GM19468 (cell line): ENCODE data around the gene CENPH.
A peak's percentile ranks its signal among the peaks of the same experiment; 100 is the strongest.
"Not testable (repeated sequence)": the region's sequence is repeated elsewhere in the genome, so short reads cannot be mapped to it uniquely, and the experiment has no call there.

Experiments
- ATAC-seq: cut with Tn5 transposase; IDR thresholded peaks from one replicate; pipeline ENCODE4 v1.9.1; 2021; ENCODE audit warnings: mild to moderate bottlenecking, moderate library complexity, moderate number of reproducible peaks; ENCODE audit not compliant: unreplicated experiment; ENCODE audit errors: extremely low read depth

Gene CENPH

GRCh38 chr5:69189162-69190086, at the start of gene CENPH:
Gene CENPH (plus strand): TSS chr5:69189583. CDS start chr5:69189635, 52 bp downstream.
- ATAC-seq = peak; percentile 69

DNA sequence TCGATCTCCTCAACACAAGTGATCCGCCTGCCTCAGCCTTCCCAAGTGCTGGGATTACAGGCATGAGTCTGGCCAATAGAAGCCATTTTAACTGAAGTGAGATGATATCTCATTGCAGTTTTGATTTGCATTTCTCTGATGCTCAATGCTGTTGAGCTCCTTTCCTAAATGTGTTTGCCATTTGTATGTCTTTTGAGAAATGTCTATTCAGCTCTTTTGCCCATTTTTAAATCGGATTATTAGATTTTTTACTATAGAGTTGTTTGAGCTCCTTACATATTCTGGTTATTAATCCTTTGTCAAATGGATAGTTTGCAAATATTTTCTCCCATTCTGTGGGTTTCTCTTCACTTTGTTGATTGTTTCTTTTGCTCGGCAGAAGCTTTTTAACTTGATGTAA, 49.1 kb upstream of the CENPH start:
- ATAC-seq = not testable (repeated sequence)

GRCh38 chr5:69140827-69141226, 48.6 kb upstream of the CENPH start:
- ATAC-seq = no peak

- ATAC-seq = not testable (repeated sequence)
Observed at GRCh38 chr5:69148576-69148975, 40.8 kb upstream of the CENPH start.

DNA sequence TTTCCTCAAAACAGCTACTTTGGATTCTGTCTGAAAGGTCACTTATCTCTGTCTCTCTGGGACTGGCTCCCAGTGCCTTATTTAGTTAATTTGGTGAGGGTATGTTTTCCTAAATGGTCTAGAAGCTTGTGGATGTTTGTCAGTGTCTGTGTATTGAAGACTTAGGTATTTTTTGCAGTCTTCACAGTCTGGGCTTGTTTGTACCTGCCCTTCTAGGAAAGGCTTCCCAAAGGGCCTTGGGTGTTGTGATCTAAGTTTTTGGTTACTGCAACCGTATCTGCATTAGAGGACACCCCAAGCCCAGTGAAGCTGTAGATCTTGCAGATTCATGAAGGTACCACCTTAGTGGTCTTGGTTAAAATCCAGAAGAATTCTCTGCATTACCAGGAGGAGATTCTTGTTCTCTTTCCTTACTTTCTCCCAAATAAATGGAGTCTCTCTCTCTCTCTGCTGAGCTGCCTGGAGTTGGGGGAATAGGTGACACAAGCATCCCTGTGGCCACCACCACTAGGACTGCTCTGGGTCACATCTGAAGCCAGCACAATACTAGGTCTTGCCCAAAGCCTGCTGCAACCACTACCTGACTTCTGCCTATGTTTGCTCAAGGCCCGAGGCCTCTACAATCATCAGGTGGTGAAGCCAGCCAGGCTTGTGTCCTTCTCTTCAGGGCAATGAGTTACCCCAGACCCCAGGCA, 40.3 kb upstream of the CENPH start:
- ATAC-seq = no peak

DNA sequence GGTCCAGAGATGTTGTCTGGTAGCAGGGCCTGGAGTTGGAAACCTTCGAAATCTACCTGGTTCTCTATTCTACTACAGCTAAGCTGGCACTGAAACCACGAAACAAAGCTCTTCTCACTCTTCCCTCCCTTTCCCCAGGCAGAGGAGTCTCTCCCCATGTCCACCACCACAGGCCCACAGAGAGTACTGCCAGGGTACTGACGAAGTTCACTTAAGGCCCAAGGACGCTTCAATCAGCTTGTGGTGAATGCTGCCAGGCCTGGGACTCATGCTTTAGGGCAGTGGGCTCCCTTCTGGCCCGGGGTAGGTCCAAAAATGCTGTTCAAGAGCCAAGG, 39.7 kb upstream of the CENPH start:
- ATAC-seq = no peak

- ATAC-seq = no peak
Observed at GRCh38 chr5:69152731-69153130, 36.7 kb upstream of the CENPH start.

GRCh38 chr5:69156456-69156855, 32.9 kb upstream of the CENPH start:
- ATAC-seq = no peak

DNA sequence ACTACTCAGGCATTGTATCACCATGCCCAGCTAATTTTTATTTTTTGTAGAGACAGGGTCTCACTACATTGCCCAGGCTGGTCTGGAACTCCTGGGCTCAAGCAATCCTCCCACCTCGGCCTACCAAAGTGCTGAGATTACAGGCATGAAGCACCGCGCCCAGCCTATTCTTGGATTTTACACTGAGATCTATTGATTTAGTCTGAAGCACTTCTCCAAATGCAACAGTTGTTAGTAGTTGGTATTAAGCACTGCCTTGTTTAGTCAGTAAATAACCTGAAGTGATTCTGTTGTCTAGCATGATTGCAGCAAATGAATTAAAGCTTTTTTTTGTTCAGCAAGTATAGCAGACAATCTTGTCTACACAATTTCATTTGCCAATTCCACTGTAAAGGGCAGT, 31.3 kb upstream of the CENPH start:
- ATAC-seq = no peak

DNA sequence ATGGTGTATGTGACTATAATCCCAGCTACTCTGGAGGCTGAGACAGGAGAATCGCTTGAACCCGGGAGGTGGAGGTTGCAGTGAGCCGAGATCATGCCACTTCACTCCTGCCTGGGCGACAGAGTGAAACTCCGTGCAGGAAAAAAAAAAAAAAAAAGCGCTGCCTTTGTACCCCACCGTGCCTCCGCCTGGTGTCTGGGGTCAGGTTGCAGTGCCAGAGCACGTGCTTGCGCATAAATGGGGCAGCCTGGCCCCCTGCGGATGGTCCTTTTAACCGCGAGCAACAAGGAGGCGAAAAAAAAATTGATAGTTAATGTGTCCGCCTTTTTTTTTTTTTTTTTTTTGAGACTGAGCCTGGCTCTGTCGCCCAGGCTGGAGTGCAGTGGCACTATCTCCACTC, 28.7 kb upstream of the CENPH start:
- no peak for ATAC-seq

DNA sequence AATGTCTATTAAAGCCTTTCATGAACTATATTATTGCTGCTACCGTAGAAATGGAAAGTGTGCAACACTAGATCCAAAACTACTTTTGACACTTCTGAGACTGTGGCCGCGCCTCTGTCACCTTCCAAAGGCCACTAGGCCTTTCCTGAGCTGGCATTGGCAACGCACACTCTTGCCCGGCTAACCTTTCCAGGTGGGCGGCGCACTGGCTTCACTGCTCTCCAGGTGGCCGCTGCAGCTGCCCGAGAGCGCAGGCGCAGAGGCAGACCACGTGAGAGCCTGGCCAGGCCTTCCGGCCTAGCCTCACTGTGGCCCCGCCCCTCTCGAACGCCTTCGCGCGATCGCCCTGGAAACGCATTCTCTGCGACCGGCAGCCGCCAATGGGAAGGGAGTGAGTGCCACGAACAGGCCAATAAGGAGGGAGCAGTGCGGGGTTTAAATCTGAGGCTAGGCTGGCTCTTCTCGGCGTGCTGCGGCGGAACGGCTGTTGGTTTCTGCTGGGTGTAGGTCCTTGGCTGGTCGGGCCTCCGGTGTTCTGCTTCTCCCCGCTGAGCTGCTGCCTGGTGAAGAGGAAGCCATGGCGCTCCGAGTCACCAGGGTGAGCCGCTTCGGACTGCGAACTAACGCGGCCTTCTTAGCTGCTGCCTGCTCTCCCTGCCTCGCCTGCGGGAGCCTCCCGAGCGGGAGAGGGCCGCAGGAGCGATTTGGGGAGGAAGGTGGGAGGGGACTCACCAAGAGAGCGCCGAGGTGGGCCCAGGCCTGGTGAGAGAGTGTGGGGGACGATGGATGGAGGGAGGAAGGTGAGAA, 22.5 kb upstream of the CENPH start, which contains the start of gene CCNB1:
CCNB1 (plus strand) TSS at position 465 of the 807 bp plus-strand sequence; CDS start at position 578, 113 bp downstream.
- ATAC-seq = peak; percentile 96

DNA sequence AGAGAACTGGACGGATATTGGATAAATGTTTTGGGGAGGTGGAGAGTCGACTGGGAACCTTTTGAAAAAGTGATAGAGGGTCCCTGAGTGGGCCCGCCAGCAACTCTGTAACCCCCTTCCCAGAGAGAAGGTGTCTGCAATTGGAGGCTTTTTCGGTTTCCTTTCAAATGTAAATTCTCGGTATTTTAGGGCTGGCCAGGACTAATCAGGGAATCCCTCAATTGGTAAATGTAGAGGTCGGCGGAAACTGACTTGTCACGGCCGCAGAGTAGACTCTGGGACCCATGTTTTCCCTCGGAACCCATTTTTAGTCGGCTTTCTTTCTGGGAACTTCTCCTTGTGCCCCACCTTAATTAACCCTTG, 21.9 kb upstream of the CENPH start:
- ATAC-seq = no peak

DNA sequence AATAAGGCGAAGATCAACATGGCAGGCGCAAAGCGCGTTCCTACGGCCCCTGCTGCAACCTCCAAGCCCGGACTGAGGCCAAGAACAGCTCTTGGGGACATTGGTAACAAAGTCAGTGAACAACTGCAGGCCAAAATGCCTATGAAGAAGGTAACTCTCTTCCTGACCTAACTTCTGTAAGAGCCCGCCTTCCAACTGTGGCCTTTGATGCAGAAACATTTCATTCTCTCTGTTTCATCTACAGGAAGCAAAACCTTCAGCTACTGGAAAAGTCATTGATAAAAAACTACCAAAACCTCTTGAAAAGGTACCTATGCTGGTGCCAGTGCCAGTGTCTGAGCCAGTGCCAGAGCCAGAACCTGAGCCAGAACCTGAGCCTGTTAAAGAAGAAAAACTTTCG, 21.5 kb upstream of the CENPH start:
- ATAC-seq = no peak

GRCh38 chr5:69170495-69170894, 18.9 kb upstream of the CENPH start:
- no peak for ATAC-seq

DNA sequence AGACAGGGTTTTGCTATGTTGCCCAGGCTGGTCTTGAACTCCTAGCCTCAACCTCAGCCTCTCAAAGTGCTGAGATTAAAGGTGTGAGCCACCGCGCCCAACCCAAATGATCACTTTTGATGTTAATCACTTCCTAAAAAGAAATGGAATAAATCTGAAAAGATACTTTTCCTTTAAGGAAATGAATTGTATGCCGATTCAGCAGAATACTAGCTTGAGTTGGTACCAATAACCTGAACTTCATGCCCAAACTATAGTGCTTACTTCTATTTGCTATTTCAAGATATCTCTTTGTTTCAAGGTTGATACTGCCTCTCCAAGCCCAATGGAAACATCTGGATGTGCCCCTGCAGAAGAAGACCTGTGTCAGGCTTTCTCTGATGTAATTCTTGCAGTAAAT, 18.4 kb upstream of the CENPH start:
- no peak for ATAC-seq

DNA sequence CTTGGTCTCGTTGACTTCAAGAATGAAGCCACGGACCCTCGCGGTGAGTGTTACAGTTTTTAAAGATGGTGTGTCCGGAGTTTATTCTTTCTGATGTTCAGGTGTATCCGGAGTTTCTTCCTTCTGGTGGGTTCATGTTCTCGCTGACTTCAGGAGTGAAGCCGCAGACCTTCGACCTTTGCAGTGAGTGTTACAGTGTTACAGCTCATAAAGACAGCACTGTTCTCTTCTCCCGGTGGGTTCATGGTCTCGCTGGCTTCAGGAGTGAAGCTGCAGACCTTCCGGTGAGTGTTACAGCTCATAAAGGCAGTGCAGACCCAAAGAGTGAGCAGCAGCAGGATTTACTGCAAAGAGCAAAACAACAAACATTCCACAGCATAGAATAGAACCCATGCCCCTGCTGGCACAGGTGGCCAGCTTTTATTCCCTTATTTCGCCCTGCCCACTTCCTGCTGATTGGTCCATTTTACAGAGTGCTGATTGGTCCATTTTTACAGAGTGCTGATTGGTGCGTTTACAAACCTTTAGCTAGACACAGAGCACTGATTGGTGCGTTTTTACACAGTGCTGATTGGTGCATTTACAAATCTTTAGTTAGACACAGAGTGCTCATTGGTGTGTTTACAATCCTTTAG, 7.6 kb upstream of the CENPH start:
- ATAC-seq = not testable (repeated sequence)

GRCh38 chr5:69184621-69185020, 4.8 kb upstream of the CENPH start:
- ATAC-seq = no peak

- no peak for ATAC-seq
Observed at GRCh38 chr5:69187342-69187741, 2.0 kb upstream of the CENPH start.

- ATAC-seq = no peak
Observed at GRCh38 chr5:69188811-69189161, 597 bp upstream of the CENPH start.

- no peak for ATAC-seq
Observed at GRCh38 chr5:69202497-69202896, 13.1 kb downstream of the CENPH start.
